K562 (cell line): Measurements from ENCODE around the gene TAC3. TPM values are rescaled to one million over a fixed set of nuclear protein-coding genes. Genes with fewer than 3 reads are reported as not detected.

Experiments used
- ATAC-seq: fragments of 200-7000 bp; cut with Tn5 transposase; 3 replicates; pipeline ENCODE4 v1.9.1; 2020; ENCODE audit warnings: moderate library complexity
- BruUV-seq: library from RNA; stranded (reverse); fragments of 400-500 nt; replicated peaks from 2 replicates; lab custom pipeline; 2021; lab: Mats Ljungman, UMichigan
- CTCF ChIA-PET: fragments of 300-600 bp; formaldehyde crosslinking; extraction: SDS; loops from one replicate; lab custom pipeline; 2021; ENCODE audit warnings: low intra/inter-chr PET ratio; lab: Yijun Ruan, JAX
- POLR2A ChIA-PET: fragments of 300-600, 350-650 bp; sonication (Branson Sonifier 250); formaldehyde crosslinking; extraction: SDS; loops from one replicate; lab custom pipeline; 2021; ENCODE audit warnings: antibody characterized with exemption, inconsistent platforms; lab: Yijun Ruan, JAX
- DNase-seq, 4 experiments: peaks; one replicate each; pipeline versions ENCODE4 v3.0.0 to v3.0.0-alpha.2; 2011 to 2018; ENCODE audit warnings: low spot score in 3 of 4, mixed read lengths in 3 of 4; ENCODE audit errors: extremely low read depth in 1 of 4
- FAIRE-seq: peaks from 2 replicates; lab custom pipeline; 2011; peaks lifted over from hg19 to GRCh38; lab: Jason Lieb, UNC
- H2AFZ ChIP-seq: 2 replicates; pipeline ENCODE4 v1.6.0; 2011; ENCODE audit warnings: low read depth, low read length, control low read depth, inconsistent platforms
- H3K27ac ChIP-seq: fragments of 200-600 bp; 3 replicates; pipeline ENCODE4 v1.8.0; 2011; ENCODE audit warnings: low read depth, mild to moderate bottlenecking, control low read depth, inconsistent platforms, low read length, moderate library complexity, mixed read lengths; ENCODE audit errors: extremely low read depth
- H3K27me3 ChIP-seq, 2 experiments: fragments of 300-600 bp in 1 of 2; 2 replicates in 1 of 2; 3 replicates in 1 of 2; pipeline versions ENCODE4 v1.6.0 to v1.8.0; 2011; ENCODE audit warnings: inconsistent platforms in 2 of 2, low read length in 2 of 2, mild to moderate bottlenecking in 1 of 2, mixed read lengths in 1 of 2, moderate library complexity in 1 of 2; ENCODE audit not compliant: control insufficient read depth in 2 of 2, insufficient read depth in 2 of 2
- H3K36me3 ChIP-seq: fragments of 300-600 bp; 3 replicates; pipeline ENCODE4 v1.8.0; 2011; ENCODE audit warnings: mild to moderate bottlenecking, low read length, inconsistent platforms; ENCODE audit not compliant: control insufficient read depth, insufficient read depth
- H3K4me1 ChIP-seq, 2 experiments: fragments of 200-600 bp in 1 of 2; replicated peaks in 1 of 2; 2 replicates in 1 of 2; 3 replicates in 1 of 2; pipeline versions ENCODE4 v1.5.1 to v1.8.0; 2011; ENCODE audit warnings: inconsistent platforms in 2 of 2, low read length in 2 of 2, mild to moderate bottlenecking in 1 of 2, mixed read lengths in 1 of 2, moderate library complexity in 1 of 2; ENCODE audit not compliant: control insufficient read depth in 2 of 2, insufficient read depth in 2 of 2
- H3K4me2 ChIP-seq: 2 replicates; pipeline ENCODE4 v1.6.1; 2011; ENCODE audit warnings: low read length, control low read depth, inconsistent platforms, mixed read lengths; ENCODE audit not compliant: insufficient read depth
- H3K4me3 ChIP-seq: fragments of 200-600 bp; sonication (generic), shearing (Covaris generic); 2 replicates; pipeline ENCODE4 v1.5.1; 2016; ENCODE audit warnings: control low read depth, inconsistent platforms
- H3K79me2 ChIP-seq: fragments of 200-600 bp; 3 replicates; pipeline ENCODE4 v1.8.0; 2011; ENCODE audit warnings: low read length, inconsistent platforms; ENCODE audit not compliant: control insufficient read depth, insufficient read depth
- H3K9ac ChIP-seq, 2 experiments: 2 replicates each; pipeline versions ENCODE4 v1.6.0 to v1.6.1; 2011; ENCODE audit warnings: low read depth in 2 of 2, low read length in 2 of 2, control low read depth in 1 of 2, inconsistent platforms in 1 of 2, mild to moderate bottlenecking in 1 of 2, mixed read lengths in 1 of 2; ENCODE audit not compliant: insufficient read depth in 1 of 2
- H3K9me1 ChIP-seq: one replicate; pipeline ENCODE4 v1.6.0; 2011; ENCODE audit warnings: inconsistent platforms, mild to moderate bottlenecking, low read length, moderate library complexity; ENCODE audit not compliant: control insufficient read depth, insufficient read depth
- H3K9me3 ChIP-seq: replicated peaks from 2 replicates; pipeline ENCODE4 v1.5.1; 2011; ENCODE audit warnings: low read depth, low read length, inconsistent platforms; ENCODE audit not compliant: control insufficient read depth, insufficient read depth
- H4K20me1 ChIP-seq: replicated peaks from 2 replicates; pipeline ENCODE4 v1.6.1; 2011; ENCODE audit warnings: low read length, inconsistent platforms, mixed read lengths; ENCODE audit not compliant: control insufficient read depth, insufficient read depth
- CHD4 ChIP-seq: fragments of 200-600 bp; sonication (generic); IDR thresholded peaks from 3 replicates; pipeline ENCODE4 v1.6.1; 2012; ENCODE audit warnings: low read depth, mild to moderate bottlenecking, mixed read lengths, low read length, inconsistent platforms; ENCODE audit not compliant: insufficient read depth, insufficient replicate concordance, poor library complexity, severe bottlenecking
- DIDO1 ChIP-seq: fragments of 450-650 bp; IDR thresholded peaks from 2 replicates; pipeline ENCODE4 v1.6.1; 2016; ENCODE audit warnings: low read depth, missing biosample characterization, missing genetic modification characterization
- ELK3 ChIP-seq: fragments of 450-650 bp; formaldehyde crosslinking; IDR thresholded peaks from 2 replicates; pipeline ENCODE4 v1.4.0; 2020; ENCODE audit warnings: mild to moderate bottlenecking
- HSF4 ChIP-seq: fragments of 250-450 bp; sonication (Bioruptor Pico); IDR thresholded peaks from 2 replicates; pipeline ENCODE4 v2.1.2; 2022; ENCODE audit warnings: mild to moderate bottlenecking, moderate library complexity, borderline replicate concordance
- MAFG ChIP-seq: fragments of 450-650 bp; conservative IDR thresholded peaks from 2 replicates; pipeline ENCODE4 v1.6.1; 2016; ENCODE audit warnings: missing genetic modification characterization, missing compliant biosample characterization
- NR1H2 ChIP-seq: sonication (generic); formaldehyde crosslinking; IDR thresholded peaks from 2 replicates; pipeline ENCODE4 v1.4.0; 2020; ENCODE audit warnings: mild to moderate bottlenecking, missing genetic modification reagents
- POLR2B ChIP-seq: fragments of 450-650 bp; IDR thresholded peaks from 2 replicates; pipeline ENCODE4 v1.6.1; 2018; ENCODE audit warnings: low read depth; ENCODE audit not compliant: partially characterized antibody
- SAFB2 ChIP-seq: fragments of 200-400 bp; formaldehyde crosslinking; IDR thresholded peaks from 2 replicates; pipeline ENCODE4 v1.6.1; 2018; ENCODE audit warnings: borderline replicate concordance, low read length, low read depth, moderate library complexity; ENCODE audit not compliant: severe bottlenecking
- THAP7 ChIP-seq: fragments of 250-450 bp; sonication (Bioruptor Pico); IDR thresholded peaks from 2 replicates; pipeline ENCODE4 v1.5.0; 2021
- TSC22D4 ChIP-seq: fragments of 450-650 bp; IDR thresholded peaks from 2 replicates; pipeline ENCODE4 v1.6.1; 2016; ENCODE audit warnings: missing genetic modification characterization, missing biosample characterization, control low read depth
- ZKSCAN1 ChIP-seq: fragments of 150-350 bp; IDR thresholded peaks from 2 replicates; pipeline ENCODE4 v1.6.1; 2016; ENCODE audit warnings: low read depth, low read length
- ZNF609 ChIP-seq: sonication (generic); formaldehyde crosslinking; IDR thresholded peaks from 2 replicates; pipeline ENCODE4 v1.8.1; 2023; ENCODE audit warnings: missing genetic modification reagents, mild to moderate bottlenecking, borderline replicate concordance
- ZNF740 ChIP-seq, 3 experiments: fragments of 200-800 bp in 1 of 3; sonication (Bioruptor generic) in 1 of 3; sonication (generic) in 1 of 3; formaldehyde crosslinking in 1 of 3; IDR thresholded peaks; 2 replicates each; pipeline versions ENCODE4 v1.6.1 to v1.8.0; 2016 to 2022; ENCODE audit warnings: mild to moderate bottlenecking in 2 of 3, missing compliant biosample characterization in 2 of 3, missing genetic modification characterization in 2 of 3, missing genetic modification reagents in 1 of 3
- ZNF76 ChIP-seq: fragments of 250-450 bp; sonication (Bioruptor Pico); IDR thresholded peaks from 2 replicates; pipeline ENCODE4 v1.4.0; 2020; ENCODE audit warnings: mild to moderate bottlenecking, moderate library complexity, borderline replicate concordance
- ZSCAN32 ChIP-seq: fragments of 450-650 bp; formaldehyde crosslinking; IDR thresholded peaks from 2 replicates; pipeline ENCODE4 v1.4.0; 2020; ENCODE audit warnings: mild to moderate bottlenecking, moderate library complexity
- WGBS: fragments of 100-300 bp; shearing (Covaris generic); methylation state at CpG from one replicate; pipeline ENCODE4 v1.1.6; 2016; ENCODE audit warnings: low coverage, mixed read lengths; ENCODE audit not compliant: insufficient coverage; ENCODE audit errors: missing lambda C conversion rate; 5-methylcytosine and 5-hydroxymethylcytosine counted together
- in situ Hi-C: fragments of 300-500 bp; cut with MboI; formaldehyde crosslinking; loops from 4 replicates; pipeline ENCODE4 v1.15.0; 2018; ENCODE audit warnings: inconsistent platforms, mixed read lengths
- intact Hi-C: fragments of 100-400 bp; cut with micrococcal nuclease; formaldehyde crosslinking; loops from 2 replicates; pipeline ENCODE4 v1.14.2; 2022
- polyA plus RNA-seq, 8 experiments: library from polyadenylated mRNA; depleted of rRNA in 4 of 8; stranded (reverse) in 5 of 8; unstranded in 3 of 8; fragments of >200 nt; fragmentation: Nextera tagmentation in 2 of 8; fragmentation: Illumina TruSeq in 1 of 8; extraction: Ambion mirVana in 2 of 8; extraction: Trizol in 1 of 8; gene quantifications; 2 replicates each; pipeline versions ENCODE4 v1.2.1 to v1.2.3, GENCODE V29; 2011 to 2014; ENCODE audit warnings: inconsistent platforms in 1 of 8, missing spikeins in 1 of 8
- total RNA-seq, 7 experiments: library from RNA; depleted of rRNA in 6 of 7; stranded (reverse); fragments of >200 nt in 6 of 7; fragmentation: Illumina TruSeq in 2 of 7; extraction: Trizol in 2 of 7; gene quantifications; 2 replicates each; pipeline versions ENCODE4 v1.2.1 to v1.2.3, GENCODE V29; 2011 to 2021; ENCODE audit warnings: low replicate concordance in 1 of 7

The TAC3 gene
- total and polyA plus RNA-seq, 9 of the 15 experiments (the other 6 are each of a cell fraction or from before 2014, with no cell fraction given): 0.29 to 2.8 (median 1.4) TPM

GRCh38 chr12:57040211-57040610 is 23.9 kb upstream of the TAC3 start:
- FAIRE-seq (no peak), DNase-seq (no peak), ATAC-seq (no peak)
- Histone ChIP-seq H3K4me2 (no peak overlapping the region), H3K9me3 (no peaks in the 10 kb centered on the region), H4K20me1 (peaks cover 5% of the 10 kb centered on the region; the same call in 1 of the 2 replicates), H3K79me2 (no peaks in the 10 kb centered on the region), H3K4me3 (no peak overlapping the region), H2AFZ (no peak overlapping the region), H3K27ac (no peak overlapping the region), H3K9me1 (peaks cover 7% of the 10 kb centered on the region), H3K36me3 (no peaks in the 10 kb centered on the region), H3K4me1 (peaks cover 15% of the 10 kb centered on the region in 2 experiments), H3K27me3 (peaks cover 13% of the 10 kb centered on the region in 2 experiments; a peak in 4 of 5 replicates), H3K9ac (no peak overlapping the region)
- in situ Hi-C loops (no loop called here), intact Hi-C loops (no loop called here)
- WGBS: 65% methylated on average over 4 of the region's 4 CpGs
- ChIA-PET POLR2A (interaction anchor here (0.6 to 1.1 kb wide), 2 partner anchors 17 to 25 kb away, joined by 3 to 4 read pairs; no protein-coding TSS in a partner anchor), CTCF (no interaction called here)
- BruUV-seq: no TSS peak
- TF ChIP-seq DIDO1 (tag): no peak
- TF ChIP-seq THAP7 (CRISPR knock-in tag): no peak
- no peak for TF ChIP-seq ZNF740 (CRISPR knock-in tag; IDR thresholded peaks at IDR 0.05)
- TF ChIP-seq ZNF740 (tag; IDR thresholded peaks at IDR 0.05): no peak
- no peak for TF ChIP-seq NR1H2 (CRISPR knock-in tag)
- no peak for TF ChIP-seq ZSCAN32 (CRISPR knock-in tag)
- no peak for TF ChIP-seq ZKSCAN1
- TF ChIP-seq ELK3 (CRISPR knock-in tag): no peak
- TF ChIP-seq POLR2B: no peak
- TF ChIP-seq ZNF76 (CRISPR knock-in tag): no peak
- TF ChIP-seq SAFB2: no peak
- no peak for TF ChIP-seq TSC22D4
- no peak for TF ChIP-seq ZNF609 (CRISPR knock-in tag)
- no peak for TF ChIP-seq CHD4
- TF ChIP-seq MAFG: no peak
- TF ChIP-seq HSF4 (CRISPR knock-in tag): no peak
